ENCODE results near the gene MOV10L1.
"Not testable (repeated sequence)": the region's sequence is repeated elsewhere in the genome, so short reads cannot be mapped to it uniquely, and the experiment has no call there.

MOV10L1 gene

DNA sequence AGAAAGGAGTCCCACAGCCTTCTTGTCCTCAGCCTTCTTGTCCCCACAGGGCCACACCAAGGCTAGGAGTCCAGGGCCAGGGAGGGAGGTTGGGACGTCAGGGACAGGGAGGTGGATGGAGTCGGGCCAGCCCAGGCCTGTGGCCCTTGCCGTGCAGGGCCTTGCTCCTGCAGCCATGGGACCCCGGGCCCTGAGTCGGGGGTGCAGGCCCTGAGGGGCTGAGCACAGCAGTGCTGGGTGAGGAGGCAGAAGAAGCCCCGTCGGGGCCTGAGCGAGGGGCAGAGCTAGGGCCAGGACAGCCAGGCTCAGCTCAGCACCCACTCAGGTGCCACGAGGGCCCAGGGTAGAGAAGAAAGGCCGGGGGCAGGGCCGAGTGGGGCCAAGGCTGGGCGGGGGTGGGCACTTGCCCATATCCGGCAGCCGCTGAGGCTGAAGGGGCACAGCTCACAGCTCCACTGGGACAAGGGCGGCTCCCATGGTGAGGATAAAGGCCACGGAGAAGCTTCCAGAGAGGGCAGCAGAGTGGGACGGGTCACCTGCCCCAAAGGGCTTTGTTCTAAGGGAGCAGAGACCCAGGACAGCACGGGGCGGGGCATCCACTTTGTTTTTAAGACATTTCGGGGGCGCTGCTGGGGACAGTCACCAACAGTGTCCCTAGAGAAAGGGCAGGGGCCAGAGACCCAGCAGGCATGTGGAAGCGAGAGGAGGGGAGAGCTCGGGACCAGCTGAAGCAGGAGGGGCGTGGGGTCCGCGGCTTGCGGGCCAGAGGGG lies 8.2 kb upstream of the MOV10L1 start:
- DNase-seq: no peak

GRCh38 chr22:50082197-50082715 lies 7.5 kb upstream of the MOV10L1 start:
- DNase-seq: no peak

DNA sequence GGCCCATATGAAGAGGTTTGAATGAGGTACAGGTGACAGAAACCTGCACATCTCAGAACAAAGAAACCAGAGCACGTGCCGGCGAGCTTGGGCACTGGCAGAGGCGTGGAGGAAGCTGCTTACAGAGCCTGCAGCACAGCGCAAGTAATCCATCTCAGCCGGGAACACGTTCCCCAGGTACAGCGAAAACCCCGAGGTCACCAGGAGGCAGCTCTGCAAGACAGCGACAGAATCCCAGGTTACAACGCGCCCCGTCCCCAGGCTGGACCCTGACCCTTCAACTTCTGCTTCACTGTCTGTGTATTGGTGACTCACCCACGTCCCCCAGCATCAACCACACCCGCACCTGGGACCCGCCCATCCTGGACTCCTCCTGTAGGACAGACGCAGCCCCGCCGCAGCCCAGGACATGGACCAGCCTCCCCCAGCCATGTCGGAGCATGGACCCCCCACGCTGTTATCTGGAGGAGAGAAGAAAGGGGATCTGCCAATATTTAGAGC lies 6.8 kb upstream of the MOV10L1 start:
- DNase-seq: no peak

DNA sequence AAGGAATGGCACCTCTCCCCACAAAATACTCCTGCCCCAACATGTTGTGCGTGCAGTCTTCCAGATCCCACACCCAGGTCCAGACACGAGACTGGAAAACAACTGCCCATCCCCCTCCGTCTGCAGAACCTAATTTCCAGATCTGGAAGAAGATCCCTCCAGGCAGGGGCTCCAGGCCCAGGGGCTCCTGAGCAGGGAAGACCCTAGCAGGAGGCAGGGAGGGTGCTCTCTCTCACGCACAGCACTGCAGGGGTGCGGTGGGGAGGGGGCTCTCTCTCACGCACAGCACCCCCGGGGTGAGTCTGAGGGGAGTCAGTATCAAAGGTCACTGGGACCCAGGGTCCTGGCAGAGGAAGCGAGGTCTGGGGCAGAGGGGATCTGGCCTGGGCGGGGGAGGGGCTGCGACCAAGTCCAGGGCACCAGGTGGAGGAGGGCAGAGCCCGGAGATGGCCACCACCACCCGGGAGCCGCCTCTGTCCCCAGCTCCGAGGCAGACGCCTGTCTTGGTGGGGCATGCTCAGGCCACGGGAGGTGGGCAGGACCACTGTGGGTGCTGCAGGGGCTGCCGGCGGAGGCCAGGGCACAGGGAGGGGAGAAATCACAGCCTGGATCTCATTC lies 6.2 kb upstream of the MOV10L1 start:
- no peak for DNase-seq

DNA sequence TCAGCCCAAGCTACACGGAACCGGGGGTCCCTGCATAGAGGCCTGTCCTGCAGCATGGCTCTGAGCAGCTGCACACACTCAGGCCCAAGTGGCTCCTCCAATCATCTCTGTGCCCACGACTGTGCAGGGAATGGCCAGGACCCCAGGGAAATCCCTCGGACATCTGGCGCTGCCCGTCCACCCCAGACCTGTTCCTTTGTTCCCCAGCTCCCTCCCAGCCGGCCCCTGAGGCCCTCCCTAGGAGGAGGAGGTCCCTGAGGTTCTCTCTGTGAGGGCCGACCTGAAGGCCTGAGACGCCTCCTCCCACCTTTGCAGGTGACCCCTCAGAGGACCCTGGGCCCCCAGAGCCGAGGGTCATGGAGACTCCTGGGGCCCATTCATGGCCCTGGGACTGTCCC lies 5.7 kb upstream of the MOV10L1 start:
- DNase-seq: no peak

- DNase-seq: no peak
These were observed 5.2 kb upstream of the MOV10L1 start for GRCh38 chr22:50084614-50085021.

- DNase-seq: peak; percentile 44
These were observed 4.4 kb upstream of the MOV10L1 start, which contains the start of gene MLC1 for GRCh38 chr22:50085211-50085972. Gene MLC1 (minus strand): TSS chr22:50085426. CDS start chr22:50084902, 524 bp downstream.

DNA sequence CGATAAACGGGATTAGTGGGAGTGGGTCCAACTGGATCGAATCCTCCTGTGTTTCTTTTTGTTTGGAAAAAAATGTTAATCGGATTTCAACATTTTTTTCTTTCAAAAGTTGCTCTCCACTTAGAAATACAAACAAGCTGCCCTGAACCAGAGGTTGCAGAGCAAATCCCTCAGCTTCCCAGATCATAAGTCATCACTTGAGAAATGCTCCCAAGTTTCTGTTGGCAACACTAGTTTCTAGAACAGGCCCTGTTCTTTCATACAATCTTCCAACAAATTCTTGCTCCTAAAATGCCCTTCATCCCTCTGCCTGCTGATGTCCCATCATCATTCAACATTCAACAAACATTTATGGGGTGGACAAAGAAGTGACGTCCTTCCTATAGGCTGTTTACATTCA lies 3.3 kb upstream of the MOV10L1 start:
- no peak for DNase-seq

DNA sequence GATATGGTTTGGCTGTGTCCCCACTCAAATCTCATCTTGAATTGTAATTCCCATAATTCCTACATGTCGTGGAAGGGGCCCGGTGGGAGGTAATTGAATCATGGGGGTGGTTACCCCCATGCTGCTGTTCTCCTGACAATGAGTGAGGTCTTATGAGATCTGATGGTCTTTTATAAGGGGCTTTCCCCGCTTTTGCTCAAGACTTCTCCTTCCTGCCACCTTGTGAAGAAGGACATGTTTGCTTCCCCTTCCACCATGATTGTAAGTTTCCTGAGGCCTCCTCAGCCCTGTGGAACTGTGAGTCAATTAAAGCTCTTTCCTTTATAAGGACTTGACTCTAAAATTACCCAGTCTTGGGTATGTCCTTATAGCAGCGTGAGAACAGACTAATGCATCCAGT lies 2.8 kb upstream of the MOV10L1 start:
- not testable (repeated sequence) for DNase-seq

DNA sequence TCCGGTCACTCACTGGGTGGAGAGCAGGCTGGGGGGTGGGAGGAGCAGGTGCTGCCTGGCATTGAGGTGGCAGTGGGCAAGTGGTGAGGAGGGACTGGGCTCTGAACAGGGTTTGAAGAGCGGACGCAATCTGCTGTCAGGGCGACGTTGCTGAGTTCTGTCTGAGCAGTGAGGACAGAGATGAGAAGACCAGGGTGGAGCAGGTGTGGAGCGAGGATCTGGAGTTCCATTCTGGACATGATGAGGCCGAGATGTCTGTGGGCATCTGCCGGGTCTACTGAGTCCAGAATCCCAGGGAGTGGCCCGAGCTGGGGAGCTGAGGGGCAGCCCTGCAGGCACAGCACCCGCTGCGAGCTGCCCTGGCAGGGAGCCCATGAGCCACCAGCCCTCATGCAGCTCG lies 2.2 kb upstream of the MOV10L1 start:
- DNase-seq: no peak

DNA sequence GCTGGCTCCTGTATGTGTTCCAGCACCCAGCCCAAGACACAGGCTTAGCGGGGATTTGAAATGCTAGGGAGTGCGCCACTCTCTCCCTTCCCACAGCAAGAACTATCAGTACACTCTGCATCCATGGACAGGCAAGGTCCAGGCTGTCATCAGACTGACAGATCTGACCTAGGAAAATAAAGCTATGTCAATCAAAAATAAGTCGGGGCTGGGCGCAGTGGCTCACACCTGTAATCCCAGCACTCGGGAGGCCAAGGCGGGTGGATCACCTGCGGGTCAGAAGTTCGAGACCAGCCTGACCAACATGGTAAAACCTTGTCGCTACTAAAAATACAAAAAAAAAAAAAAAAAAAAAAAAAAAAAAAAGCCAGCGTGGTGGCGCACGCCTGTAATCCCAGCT lies 1.7 kb upstream of the MOV10L1 start:
- no peak for DNase-seq

DNA sequence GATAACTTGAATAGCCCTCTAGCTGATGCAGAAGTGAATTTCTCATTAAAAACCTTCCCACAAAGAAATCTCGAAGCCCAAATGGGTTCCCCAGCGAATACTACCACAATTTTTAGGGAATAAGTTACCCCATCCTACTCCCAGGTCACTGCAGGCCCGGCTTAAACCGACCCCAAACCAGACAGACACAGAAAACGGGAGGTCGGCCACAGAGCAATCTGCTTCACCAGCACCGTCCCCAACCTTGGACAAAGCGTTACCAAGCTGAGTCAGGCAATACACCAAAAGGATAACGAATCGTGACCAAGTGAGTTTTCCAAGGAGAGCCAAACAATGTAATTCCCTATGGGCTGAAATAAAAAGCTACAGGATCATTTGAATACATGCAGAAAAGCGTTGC lies 575 bp upstream of the MOV10L1 start:
- DNase-seq: no peak

GRCh38 chr22:50090412-50090714 lies 557 bp downstream of the MOV10L1 start:
- DNase-seq: no peak

- DNase-seq: no peak
These were observed 1.4 kb downstream of the MOV10L1 start for GRCh38 chr22:50091092-50091768.

- no peak for DNase-seq
These were observed 2.5 kb downstream of the MOV10L1 start for GRCh38 chr22:50092342-50092741.

DNA sequence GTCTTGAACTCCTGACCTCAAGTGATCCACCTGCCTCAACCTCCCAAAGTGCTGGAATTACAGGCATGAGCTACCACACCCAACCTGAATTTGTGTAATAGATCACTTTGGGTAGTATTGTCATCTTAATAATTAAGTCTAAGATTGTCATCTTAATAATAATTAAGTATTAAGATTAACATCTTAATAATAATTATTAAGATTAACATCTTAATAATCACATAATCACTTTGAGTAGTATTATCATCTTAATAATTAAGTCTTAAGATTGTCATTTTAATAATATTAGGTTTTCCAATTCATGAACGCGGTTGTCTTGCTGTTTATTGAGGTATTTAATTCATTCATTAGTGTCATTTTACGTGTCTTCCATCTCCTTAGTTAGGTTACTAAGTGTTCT lies 8.2 kb downstream of the MOV10L1 start:
- no peak for DNase-seq

GRCh38 chr22:50101870-50102565 lies 12.2 kb downstream of the MOV10L1 start:
- DNase-seq: no peak

DNA sequence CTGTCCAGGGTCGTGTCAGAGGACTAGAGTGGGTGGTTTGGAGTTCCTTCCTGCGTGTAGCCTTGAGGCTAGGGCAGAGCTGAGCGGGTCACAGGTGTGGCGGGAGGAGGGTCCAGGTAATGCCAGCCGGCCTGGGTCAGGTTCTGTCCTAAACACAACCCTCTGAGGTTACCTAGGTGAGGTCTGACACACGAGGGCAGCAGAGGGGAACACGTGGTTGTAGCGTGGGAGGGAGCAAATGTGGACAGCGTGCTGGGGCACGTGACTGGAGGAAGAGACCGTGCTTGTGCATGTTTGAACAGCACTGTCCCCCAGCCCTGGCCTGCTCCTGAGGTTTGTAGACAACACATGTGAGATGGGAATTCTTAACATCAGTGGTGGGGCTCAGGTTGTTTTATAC lies 13.1 kb downstream of the MOV10L1 start:
- no peak for DNase-seq

GRCh38 chr22:50104141-50104544 lies 14.3 kb downstream of the MOV10L1 start:
- DNase-seq: no peak

- no peak for DNase-seq
These were observed 15.6 kb downstream of the MOV10L1 start for GRCh38 chr22:50105208-50106100.

DNA sequence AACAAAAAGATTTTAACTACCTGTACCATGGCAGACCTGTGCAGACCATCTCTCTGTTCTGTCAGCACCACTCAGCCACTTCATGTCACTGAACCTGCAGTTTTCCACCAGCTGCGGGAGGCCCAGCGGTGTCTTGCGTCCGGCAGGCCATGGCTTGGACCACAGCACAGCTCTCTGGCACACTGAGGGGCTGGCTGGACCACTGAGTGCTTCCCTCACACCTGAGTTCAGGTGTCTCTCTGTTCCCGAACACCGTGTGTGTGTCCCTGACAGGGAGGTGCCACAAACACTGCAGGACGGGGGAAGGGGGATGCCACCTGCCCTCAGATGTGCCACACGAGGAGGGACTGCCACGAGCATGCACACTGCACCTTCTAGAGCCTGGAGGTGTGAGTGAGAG lies 17.7 kb downstream of the MOV10L1 start:
- DNase-seq: no peak
